GM12878 (cell line): ENCODE data around the gene GDAP1L1. TPM values are rescaled to one million over a fixed set of nuclear protein-coding genes. Genes with fewer than 3 reads are reported as not detected.

Experiments
- ATAC-seq: fragments of 200-7000 bp; cut with Tn5 transposase; 3 replicates; pipeline ENCODE4 v1.9.1; 2020; ENCODE audit warnings: mild to moderate bottlenecking, moderate library complexity
- BruUV-seq: library from RNA; stranded (reverse); fragments of 400-500 nt; replicated peaks from 2 replicates; lab custom pipeline; 2021; lab: Mats Ljungman, UMichigan
- CTCF ChIA-PET: fragments of 300-600 bp; sonication (Branson Sonifier 250); formaldehyde crosslinking; extraction: SDS; loops from one replicate; lab custom pipeline; 2021; ENCODE audit warnings: inconsistent platforms; lab: Yijun Ruan, JAX
- POLR2A ChIA-PET: fragments of 350-600 bp; formaldehyde crosslinking; extraction: SDS; loops from one replicate; lab custom pipeline; 2021; ENCODE audit warnings: inconsistent platforms; lab: Charles Lee
- RAD21 ChIA-PET: fragments of 300-600 bp; sonication (Branson Sonifier 250); formaldehyde crosslinking; loops from one replicate; lab custom pipeline; 2023; ENCODE audit warnings: antibody characterized with exemption; ENCODE audit not compliant: unreplicated experiment; lab: Charles Lee
- SMC1A ChIA-PET: fragments of 300-600 bp; sonication (Branson Sonifier 250); formaldehyde crosslinking; loops from one replicate; lab custom pipeline; 2023; ENCODE audit not compliant: unreplicated experiment, uncharacterized antibody; lab: Charles Lee
- DNase-seq: peaks from one replicate; pipeline ENCODE4 v3.0.0-alpha.2; 2011; ENCODE audit warnings: low read depth, low spot score
- FAIRE-seq: peaks from 3 replicates; lab custom pipeline; 2011; peaks lifted over from hg19 to GRCh38; lab: Jason Lieb, UNC
- H2AFZ ChIP-seq: 2 replicates; pipeline ENCODE4 v1.6.0; 2011; ENCODE audit warnings: low read depth, low read length, control low read depth; ENCODE audit not compliant: control insufficient read depth
- H3K27ac ChIP-seq: 2 replicates; pipeline ENCODE4 v1.5.1; 2011; ENCODE audit warnings: control low read depth; ENCODE audit not compliant: control insufficient read depth, insufficient read depth
- H3K27me3 ChIP-seq, 2 experiments: replicated peaks in 1 of 2; 2 replicates each; pipeline versions ENCODE4 v1.6.0 to v1.6.1; 2011; ENCODE audit warnings: low read length in 1 of 2; ENCODE audit not compliant: control insufficient read depth in 2 of 2, insufficient read depth in 2 of 2
- H3K36me3 ChIP-seq, 2 experiments: 2 replicates each; pipeline ENCODE4 v1.5.1; 2011; ENCODE audit warnings: low read length in 1 of 2; ENCODE audit not compliant: control insufficient read depth in 2 of 2, insufficient read depth in 2 of 2
- H3K4me1 ChIP-seq: 2 replicates; pipeline ENCODE4 v1.6.1; 2011; ENCODE audit warnings: mild to moderate bottlenecking, low read length, moderate library complexity, mixed read lengths; ENCODE audit not compliant: control insufficient read depth, insufficient read depth
- H3K4me2 ChIP-seq: 2 replicates; pipeline ENCODE4 v1.6.0; 2011; ENCODE audit warnings: control low read depth; ENCODE audit not compliant: control insufficient read depth, insufficient read depth
- H3K4me3 ChIP-seq: fragments of 200-600 bp; sonication (generic); 2 replicates; pipeline ENCODE4 v1.5.1; 2016
- H3K79me2 ChIP-seq: 2 replicates; pipeline ENCODE4 v1.6.0; 2011; ENCODE audit warnings: low read length; ENCODE audit not compliant: control insufficient read depth, insufficient read depth
- H3K9ac ChIP-seq: 2 replicates; pipeline ENCODE4 v1.8.0; 2011; ENCODE audit warnings: low read length, control low read depth, mixed read lengths; ENCODE audit not compliant: control insufficient read depth, insufficient read depth
- H3K9me3 ChIP-seq: replicated peaks from 3 replicates; pipeline ENCODE4 v1.5.1; 2011; ENCODE audit warnings: mild to moderate bottlenecking, low read length; ENCODE audit not compliant: control insufficient read depth, insufficient read depth
- H4K20me1 ChIP-seq: 2 replicates; pipeline ENCODE4 v1.6.0; 2011; ENCODE audit not compliant: control insufficient read depth, insufficient read depth
- ELK1 ChIP-seq: IDR thresholded peaks from 2 replicates; pipeline ENCODE4 v1.6.1; 2012; ENCODE audit warnings: low read depth, low read length, improper control_type of control experiment
- FOXK2 ChIP-seq: fragments of 450-650 bp; IDR thresholded peaks from 2 replicates; pipeline ENCODE4 v1.6.1; 2017; ENCODE audit warnings: mild to moderate bottlenecking, moderate library complexity
- HDGF ChIP-seq: fragments of 450-650 bp; IDR thresholded peaks from 2 replicates; pipeline ENCODE4 v1.6.1; 2016; ENCODE audit warnings: antibody characterized with exemption
- IRF4 ChIP-seq: IDR thresholded peaks from 2 replicates; pipeline ENCODE4 v1.6.1; 2011; ENCODE audit warnings: low read depth, low read length
- KAT2A ChIP-seq: conservative IDR thresholded peaks from 2 replicates; pipeline ENCODE4 v1.6.1; 2011; ENCODE audit warnings: low read depth, low read length; ENCODE audit not compliant: control insufficient read depth
- NBN ChIP-seq: fragments of 450-650 bp; IDR thresholded peaks from 2 replicates; pipeline ENCODE4 v1.6.1; 2016
- SIX5 ChIP-seq: IDR thresholded peaks from 2 replicates; pipeline ENCODE4 v1.6.1; 2011; ENCODE audit warnings: mild to moderate bottlenecking, low read depth, low read length, moderate library complexity; ENCODE audit not compliant: severe bottlenecking
- SUPT20H ChIP-seq: IDR thresholded peaks from 2 replicates; pipeline ENCODE4 v1.6.1; 2011; ENCODE audit warnings: low read depth, mild to moderate bottlenecking, low read length, moderate library complexity, borderline replicate concordance; ENCODE audit not compliant: control insufficient read depth
- USF2 ChIP-seq: IDR thresholded peaks from 2 replicates; pipeline ENCODE4 v1.6.1; 2011; ENCODE audit warnings: low read depth, low read length, improper control_type of control experiment, borderline replicate concordance
- ZNF207 ChIP-seq: fragments of 450-650 bp; IDR thresholded peaks from 2 replicates; pipeline ENCODE4 v1.6.1; 2014; ENCODE audit warnings: antibody characterized with exemption, mild to moderate bottlenecking, borderline replicate concordance
- ZNF217 ChIP-seq: fragments of 450-650 bp; IDR thresholded peaks from 2 replicates; pipeline ENCODE4 v1.6.1; 2017; ENCODE audit warnings: antibody characterized with exemption, mild to moderate bottlenecking
- WGBS: methylation state at CpG from one replicate; pipeline ENCODE4 v1.1.6; 2016; ENCODE audit warnings: low lambda C conversion rate; ENCODE audit not compliant: insufficient replicate concordance, insufficient coverage; ENCODE audit errors: missing lambda C conversion rate; 5-methylcytosine and 5-hydroxymethylcytosine counted together
- in situ Hi-C: fragments of 300-500 bp; cut with MboI; formaldehyde crosslinking; loops from 9 replicates; pipeline ENCODE4 v1.14.3; 2018; ENCODE audit warnings: mixed read lengths
- intact Hi-C: fragments of 100-400 bp; cut with micrococcal nuclease; formaldehyde crosslinking; loops from one replicate; pipeline ENCODE4 v1.14.2; 2022; ENCODE audit not compliant: unreplicated experiment
- polyA plus RNA-seq, 11 experiments: library from polyadenylated mRNA; depleted of rRNA in 4 of 11; unstranded in 6 of 11; stranded (reverse) in 5 of 11; fragments of >200 nt; fragmentation: Nextera tagmentation in 4 of 11; fragmentation: Illumina TruSeq in 1 of 11; extraction: Ambion mirVana in 4 of 11; extraction: Trizol in 1 of 11; gene quantifications; 1 replicate in 1 of 11; 2 replicates in 10 of 11; pipeline versions ENCODE4 v1.2.1 to v1.2.3, GENCODE V29; 2011 to 2016; ENCODE audit warnings: inconsistent platforms in 2 of 11, missing spikeins in 2 of 11, low read depth in 1 of 11
- total RNA-seq, 4 experiments: library from RNA; depleted of rRNA in 3 of 4; stranded (reverse); fragments of >200 nt in 3 of 4; fragmentation: Illumina TruSeq in 1 of 4; extraction: Trizol in 1 of 4; gene quantifications; 2 replicates each; pipeline versions ENCODE4 v1.2.1 to v1.2.3, GENCODE V29; 2013 to 2021
- TF ChIP-seq, protein P1 (sequence below): fragments of 450-650 bp; IDR thresholded peaks from 2 replicates; pipeline ENCODE4 v1.6.1; 2017; ENCODE audit warnings: mild to moderate bottlenecking, moderate library complexity
- TF ChIP-seq, protein P2 (sequence below): fragments of 150-350 bp; IDR thresholded peaks from 2 replicates; pipeline ENCODE4 v1.6.1; 2014; ENCODE audit warnings: mild to moderate bottlenecking, low read depth, low read length

The GDAP1L1 gene
- total and polyA plus RNA-seq, 10 of the 15 experiments (the other 5 are each of a cell fraction or from before 2014, with no cell fraction given) = 0.08 to 0.38 TPM; not detected in 8

DNA sequence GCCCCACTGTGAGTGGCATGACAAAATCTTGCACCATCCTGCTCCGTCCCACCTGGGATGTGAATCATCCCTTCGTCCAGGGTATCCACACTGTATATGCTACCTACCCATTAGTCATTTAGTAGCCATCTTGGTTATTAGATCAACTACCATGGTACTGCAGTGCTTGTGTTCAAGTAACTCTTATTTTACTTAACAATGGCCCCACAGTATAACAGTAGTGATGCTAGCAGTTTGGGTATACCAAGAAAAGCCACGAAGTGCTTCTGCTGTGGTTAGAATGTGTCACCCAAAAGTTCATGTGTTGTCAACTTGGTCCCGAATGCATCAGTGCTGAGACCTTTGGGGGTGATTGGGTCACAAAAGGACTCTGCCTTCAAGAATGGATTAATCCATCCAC lies 48.2 kb upstream of the GDAP1L1 start:
- ChIA-PET SMC1A (no interaction called here), CTCF (no interaction called here), RAD21 (no interaction called here), POLR2A (no interaction called here)
- Histone ChIP-seq H4K20me1 (no peaks in the 10 kb centered on the region), H3K79me2 (no peaks in the 10 kb centered on the region; the same call in 1 of the 2 replicates), H3K4me3 (no peak overlapping the region), H3K36me3 (peaks cover 13 to 34% of the 10 kb centered on the region in 2 experiments), H3K9ac (no peak overlapping the region), H3K27me3 (no peaks in the 10 kb centered on the region), H3K27ac (no peak overlapping the region), H3K9me3 (no peaks in the 10 kb centered on the region), H3K4me2 (no peak overlapping the region), H2AFZ (no peak overlapping the region), H3K4me1 (no peaks in the 10 kb centered on the region)
- DNase-seq = no peak
- no TSS peak for BruUV-seq
- 72% methylated on average over 4 of the region's 4 CpGs for whole genome bisulfite sequencing
- no peak for FAIRE-seq
- intact Hi-C loops (no loop called here), in situ Hi-C loops (no loop called here)
- TF ChIP-seq, protein P1, sequence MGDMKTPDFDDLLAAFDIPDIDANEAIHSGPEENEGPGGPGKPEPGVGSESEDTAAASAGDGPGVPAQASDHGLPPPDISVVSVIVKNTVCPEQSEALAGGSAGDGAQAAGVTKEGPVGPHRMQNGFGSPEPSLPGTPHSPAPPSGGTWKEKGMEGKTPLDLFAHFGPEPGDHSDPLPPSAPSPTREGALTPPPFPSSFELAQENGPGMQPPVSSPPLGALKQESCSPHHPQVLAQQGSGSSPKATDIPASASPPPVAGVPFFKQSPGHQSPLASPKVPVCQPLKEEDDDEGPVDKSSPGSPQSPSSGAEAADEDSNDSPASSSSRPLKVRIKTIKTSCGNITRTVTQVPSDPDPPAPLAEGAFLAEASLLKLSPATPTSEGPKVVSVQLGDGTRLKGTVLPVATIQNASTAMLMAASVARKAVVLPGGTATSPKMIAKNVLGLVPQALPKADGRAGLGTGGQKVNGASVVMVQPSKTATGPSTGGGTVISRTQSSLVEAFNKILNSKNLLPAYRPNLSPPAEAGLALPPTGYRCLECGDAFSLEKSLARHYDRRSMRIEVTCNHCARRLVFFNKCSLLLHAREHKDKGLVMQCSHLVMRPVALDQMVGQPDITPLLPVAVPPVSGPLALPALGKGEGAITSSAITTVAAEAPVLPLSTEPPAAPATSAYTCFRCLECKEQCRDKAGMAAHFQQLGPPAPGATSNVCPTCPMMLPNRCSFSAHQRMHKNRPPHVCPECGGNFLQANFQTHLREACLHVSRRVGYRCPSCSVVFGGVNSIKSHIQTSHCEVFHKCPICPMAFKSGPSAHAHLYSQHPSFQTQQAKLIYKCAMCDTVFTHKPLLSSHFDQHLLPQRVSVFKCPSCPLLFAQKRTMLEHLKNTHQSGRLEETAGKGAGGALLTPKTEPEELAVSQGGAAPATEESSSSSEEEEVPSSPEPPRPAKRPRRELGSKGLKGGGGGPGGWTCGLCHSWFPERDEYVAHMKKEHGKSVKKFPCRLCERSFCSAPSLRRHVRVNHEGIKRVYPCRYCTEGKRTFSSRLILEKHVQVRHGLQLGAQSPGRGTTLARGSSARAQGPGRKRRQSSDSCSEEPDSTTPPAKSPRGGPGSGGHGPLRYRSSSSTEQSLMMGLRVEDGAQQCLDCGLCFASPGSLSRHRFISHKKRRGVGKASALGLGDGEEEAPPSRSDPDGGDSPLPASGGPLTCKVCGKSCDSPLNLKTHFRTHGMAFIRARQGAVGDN = no peak
- TF ChIP-seq SUPT20H = no peak
- no peak for TF ChIP-seq ELK1
- no peak for TF ChIP-seq ZNF207
- TF ChIP-seq HDGF = no peak
- TF ChIP-seq USF2 = no peak
- no peak for TF ChIP-seq NBN
- no peak for TF ChIP-seq IRF4
- TF ChIP-seq, protein P2, sequence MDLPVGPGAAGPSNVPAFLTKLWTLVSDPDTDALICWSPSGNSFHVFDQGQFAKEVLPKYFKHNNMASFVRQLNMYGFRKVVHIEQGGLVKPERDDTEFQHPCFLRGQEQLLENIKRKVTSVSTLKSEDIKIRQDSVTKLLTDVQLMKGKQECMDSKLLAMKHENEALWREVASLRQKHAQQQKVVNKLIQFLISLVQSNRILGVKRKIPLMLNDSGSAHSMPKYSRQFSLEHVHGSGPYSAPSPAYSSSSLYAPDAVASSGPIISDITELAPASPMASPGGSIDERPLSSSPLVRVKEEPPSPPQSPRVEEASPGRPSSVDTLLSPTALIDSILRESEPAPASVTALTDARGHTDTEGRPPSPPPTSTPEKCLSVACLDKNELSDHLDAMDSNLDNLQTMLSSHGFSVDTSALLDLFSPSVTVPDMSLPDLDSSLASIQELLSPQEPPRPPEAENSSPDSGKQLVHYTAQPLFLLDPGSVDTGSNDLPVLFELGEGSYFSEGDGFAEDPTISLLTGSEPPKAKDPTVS = no peak
- TF ChIP-seq KAT2A = no peak
- no peak for TF ChIP-seq SIX5
- TF ChIP-seq ZNF217 = no peak
- TF ChIP-seq FOXK2 = no peak
- ATAC-seq = no peak
